IPS-11a (cell line): ENCODE data around the gene UVSSA.

Experiments used
- H3K4me3 ChIP-seq: one replicate; pipeline ENCODE4 v1.5.1; 2013; ENCODE audit warnings: low read depth, low read length, control low read depth

UVSSA gene

GRCh38 chr4:1404573-1405253 is 57.7 kb downstream of the UVSSA start:
- H3K4me3 ChIP-seq = no peak overlapping the region

DNA sequence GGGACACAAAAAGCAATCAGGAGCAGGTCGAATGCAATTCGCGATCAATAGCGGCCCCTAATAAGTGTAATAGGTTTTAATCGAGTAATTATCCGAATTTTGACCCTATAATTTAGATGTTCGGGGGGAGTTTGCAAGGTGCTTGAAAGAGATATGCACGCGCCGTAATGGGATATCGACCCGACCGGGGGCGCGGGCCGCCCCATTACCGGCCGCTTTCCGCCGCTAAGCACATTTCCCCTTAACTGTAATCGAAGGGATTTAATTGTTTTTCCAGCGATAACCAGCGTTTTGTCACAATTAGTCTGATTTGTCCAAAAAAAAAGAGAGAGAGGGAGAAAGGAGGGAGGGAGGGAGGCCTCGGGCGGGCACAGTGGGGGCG is 58.2 kb downstream of the UVSSA start:
- no peak overlapping the region for H3K4me3 ChIP-seq

DNA sequence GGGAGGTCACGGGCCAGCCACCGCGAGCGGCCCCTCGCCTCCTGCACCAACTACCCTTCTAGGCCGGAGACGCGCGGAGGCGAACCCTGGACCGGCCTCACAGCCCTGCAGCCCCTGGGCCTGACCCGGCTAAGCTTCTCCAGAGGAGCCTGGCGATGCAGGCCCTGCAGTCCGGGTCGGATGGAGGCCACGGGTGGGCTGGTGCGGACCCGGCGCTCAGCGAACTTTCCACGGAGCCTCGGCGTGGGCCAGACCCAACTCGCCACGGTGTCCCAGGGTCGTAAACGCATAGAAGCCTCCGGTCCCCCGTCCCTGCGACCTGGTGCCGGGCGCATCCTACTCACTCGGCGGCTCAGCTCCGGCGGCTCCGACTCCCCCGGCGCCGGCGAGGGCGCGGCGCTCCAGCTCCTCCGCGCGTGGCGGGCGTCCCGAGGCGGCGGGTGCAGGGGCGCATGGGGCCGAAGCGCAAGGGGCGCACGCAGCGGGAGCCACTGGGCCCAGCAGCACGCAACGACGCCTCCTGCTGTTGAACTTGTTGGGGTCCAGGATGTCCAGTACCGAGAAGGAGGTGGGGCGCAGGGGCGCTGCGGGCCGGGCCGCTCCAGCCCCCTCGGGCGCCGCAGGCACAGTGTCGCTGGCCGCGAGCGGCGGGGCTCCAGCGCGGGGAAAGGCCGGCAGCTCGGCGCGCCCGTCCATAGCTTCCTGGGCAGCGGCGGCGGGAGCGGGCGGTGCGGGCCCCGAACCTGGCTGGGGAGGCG is 58.8 kb downstream of the UVSSA start:
- H3K4me3 ChIP-seq = no peak overlapping the region

- no peak within 1 kb of the TSS for H3K4me3 ChIP-seq
Measured at GRCh38 chr4:1406394-1406980, 59.5 kb downstream of the UVSSA start, which contains the start of gene NKX1-1. NKX1-1 (minus strand) TSS chr4:1406442; CDS start chr4:1406442, 0 bp downstream.

GRCh38 chr4:1406981-1407656 is 60.1 kb downstream of the UVSSA start:
- no peak overlapping the region for H3K4me3 ChIP-seq

DNA sequence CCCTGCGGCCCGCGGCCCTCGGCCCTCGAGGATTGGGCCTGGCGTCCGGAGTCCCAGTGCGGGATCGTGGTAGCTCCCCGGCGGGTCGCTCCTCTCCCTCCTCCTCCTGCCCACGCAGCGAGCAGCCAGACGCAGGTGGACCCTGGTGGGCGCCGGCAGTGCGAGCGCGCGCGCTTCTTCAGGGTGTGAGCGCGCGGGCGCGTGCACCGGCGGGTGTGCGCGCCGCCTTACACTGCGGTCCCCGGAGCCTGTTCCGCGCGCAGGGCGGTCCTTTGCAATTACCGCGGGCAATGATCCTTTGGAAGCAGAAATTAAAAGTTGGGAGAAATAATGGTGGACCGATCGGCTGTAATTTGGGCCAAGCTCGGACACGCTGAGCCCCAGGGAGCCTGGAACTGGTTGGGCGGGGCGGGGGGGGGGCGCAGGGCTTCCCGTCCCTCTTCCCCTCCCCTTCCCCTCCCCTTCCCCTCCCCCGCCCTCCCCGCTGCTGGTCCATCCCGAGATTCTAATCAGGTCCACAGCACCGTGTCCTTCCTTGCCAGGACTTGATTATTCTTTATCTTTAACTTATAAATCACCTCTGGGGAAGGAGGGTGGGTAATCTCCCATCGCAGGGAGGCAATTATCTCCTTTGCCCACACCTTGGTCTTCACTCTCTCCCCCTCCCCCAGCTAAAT is 60.8 kb downstream of the UVSSA start:
- H3K4me3 ChIP-seq = no peak overlapping the region

DNA sequence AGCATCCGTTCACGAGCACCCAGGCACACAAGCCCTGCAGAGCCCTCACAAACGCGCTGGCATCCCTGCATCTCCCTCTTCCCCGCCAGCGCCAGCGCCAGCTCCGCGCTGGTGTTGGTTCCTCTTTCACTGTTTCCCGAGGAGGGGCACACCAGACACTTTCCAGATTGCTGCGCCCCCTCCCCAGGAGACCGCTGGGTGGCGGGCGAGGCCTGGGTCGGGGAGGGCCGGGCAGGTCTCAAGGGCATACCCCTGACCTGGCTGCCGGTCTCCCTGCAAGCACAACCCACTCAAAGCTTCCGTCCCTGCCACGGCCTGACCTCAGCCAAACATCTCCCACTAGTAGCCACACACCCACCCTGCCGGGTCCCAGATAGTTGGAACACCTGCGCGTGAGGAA is 61.4 kb downstream of the UVSSA start:
- no peak overlapping the region for H3K4me3 ChIP-seq

- no peak overlapping the region for H3K4me3 ChIP-seq
Measured at GRCh38 chr4:1409079-1409478, 62.1 kb downstream of the UVSSA start.

GRCh38 chr4:1409491-1410425 is 62.8 kb downstream of the UVSSA start:
- no peak overlapping the region for H3K4me3 ChIP-seq

- no peak overlapping the region for H3K4me3 ChIP-seq
Measured at GRCh38 chr4:1410491-1411325, 63.7 kb downstream of the UVSSA start.

DNA sequence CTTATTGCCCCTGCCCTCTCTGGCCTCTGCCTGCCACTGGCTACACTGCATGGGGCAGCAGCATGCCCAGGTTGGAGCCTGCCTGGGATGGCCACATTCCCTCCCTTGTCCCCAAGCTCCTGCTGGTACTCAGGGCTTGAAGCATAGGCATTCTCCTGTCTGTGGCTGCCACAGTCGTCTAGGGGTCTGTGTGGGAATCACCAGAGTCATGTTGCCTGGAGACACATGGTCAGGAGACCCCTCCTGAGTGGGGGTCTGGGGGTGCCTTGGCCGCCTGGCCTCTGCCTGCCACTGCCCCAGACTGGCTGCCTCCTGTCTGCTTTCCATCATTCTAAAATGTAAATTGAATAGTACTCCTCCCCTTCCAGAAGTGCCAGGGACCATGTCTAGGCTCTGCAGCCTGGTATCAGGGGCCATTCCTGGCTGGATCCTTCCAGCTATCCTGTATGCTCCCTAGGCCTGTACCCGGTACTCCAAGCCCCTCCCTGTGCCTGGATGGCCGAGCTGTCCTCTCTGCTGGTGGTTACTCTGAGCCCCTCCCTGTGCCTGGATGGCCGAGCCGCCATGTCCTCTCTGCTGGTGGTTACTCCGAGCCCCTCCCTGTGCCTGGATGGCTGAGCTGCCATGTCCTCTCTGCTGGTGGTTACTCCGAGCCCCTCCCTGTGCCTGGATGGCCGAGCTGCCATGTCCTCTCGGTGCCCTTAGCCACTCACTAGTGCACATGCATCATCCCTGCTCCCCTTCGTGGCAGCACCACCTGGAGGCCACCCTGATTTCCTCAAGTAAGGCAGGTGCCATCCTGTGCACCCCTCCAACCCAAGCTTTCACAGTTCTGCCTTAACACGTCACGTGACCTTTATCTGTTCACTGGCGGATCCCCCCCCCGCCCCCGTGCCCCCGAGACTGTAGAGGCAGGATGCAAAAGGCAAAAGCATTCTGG is 64.7 kb downstream of the UVSSA start:
- no peak overlapping the region for H3K4me3 ChIP-seq

- no peak overlapping the region for H3K4me3 ChIP-seq
Measured at GRCh38 chr4:1412376-1413203, 65.6 kb downstream of the UVSSA start.

GRCh38 chr4:1413204-1413663 is 66.2 kb downstream of the UVSSA start:
- no peak overlapping the region for H3K4me3 ChIP-seq

DNA sequence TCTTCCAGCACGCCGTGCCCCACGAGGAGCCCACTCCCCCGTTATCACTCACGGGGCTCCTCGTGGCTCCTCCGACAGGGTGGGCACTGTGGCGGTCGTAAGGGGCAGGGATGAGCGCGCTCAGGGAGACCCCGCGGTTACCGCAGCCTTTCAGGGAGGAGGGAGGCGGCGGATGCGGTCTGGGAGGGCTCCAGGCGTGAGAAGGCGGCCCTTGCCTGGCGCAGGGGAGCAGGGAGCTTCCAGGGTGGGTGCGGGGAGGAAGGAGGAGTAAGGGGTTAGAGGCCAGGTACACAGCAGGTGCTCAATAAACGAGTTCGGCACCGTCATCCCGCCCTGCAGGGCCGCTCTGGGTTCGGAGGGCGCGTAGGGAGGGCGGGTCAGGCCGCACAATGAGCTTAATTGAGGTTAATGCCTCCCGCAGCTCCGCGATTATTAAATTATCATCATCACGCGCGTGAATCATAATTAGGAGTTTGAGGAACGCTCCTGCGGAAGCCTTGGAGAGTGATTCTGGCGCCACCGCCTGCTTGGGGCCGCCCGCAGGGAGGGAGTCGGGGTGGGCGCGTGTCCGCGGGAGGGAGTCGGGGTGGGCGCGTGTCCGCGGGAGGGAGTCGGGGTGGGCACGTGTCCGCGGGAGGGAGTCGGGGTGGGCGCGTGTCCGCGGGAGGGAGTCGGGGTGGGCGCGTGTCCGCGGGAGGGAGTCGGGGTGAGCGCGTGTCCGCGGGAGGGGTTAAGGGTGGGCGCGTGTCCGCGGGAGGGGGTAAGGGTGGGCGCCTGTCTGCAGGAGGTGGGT is 66.9 kb downstream of the UVSSA start:
- no peak overlapping the region for H3K4me3 ChIP-seq

GRCh38 chr4:1414831-1415680 is 68.0 kb downstream of the UVSSA start:
- no peak overlapping the region for H3K4me3 ChIP-seq
